ENCODE measurements around the gene AHRR. TPM values are rescaled to one million over a fixed set of nuclear protein-coding genes. Genes with fewer than 3 reads are reported as not detected.

Gene AHRR
- total RNA-seq, 2 donors from 2014 or later, result 4.1 to 11.0 TPM

- Mint-ChIP-seq H3K4me1 (ENCODE audit: low read depth in 2 of 2) (peaks cover 0 to 20% of the 10 kb centered on the region in 2 donors), H3K36me3 (no peaks in the 10 kb centered on the region), H3K27me3 (no peaks in the 10 kb centered on the region), H3K9me3 (no peaks in the 10 kb centered on the region), H3K27ac (no peak overlapping the region), H3K4me3 (no peak overlapping the region)
- DNase-seq (ENCODE audit: low spot score) (no peak), ATAC-seq (no peak)
These were observed 98.5 kb downstream of the AHRR start for GRCh38 chr5:419970-420369.

GRCh38 chr5:420632-421286, 99.2 kb downstream of the AHRR start:
- H3K27ac Mint-ChIP-seq, result no peak overlapping the region
- ATAC-seq, result no peak

GRCh38 chr5:421287-421880, 99.9 kb downstream of the AHRR start:
- Mint-ChIP-seq H3K9me3 (no peaks in the 10 kb centered on the region), H3K27me3 (peaks cover 4 to 7% of the 10 kb centered on the region in 2 donors), H3K27ac (no peak overlapping the region), H3K4me1 (ENCODE audit: low read depth in 2 of 2) (peaks cover 3 to 15% of the 10 kb centered on the region in 2 donors), H3K36me3 (no peaks in the 10 kb centered on the region), H3K4me3 (no peak overlapping the region)
- DNase-seq (ENCODE audit: low spot score) (no peak), ATAC-seq (no peak)

More at GRCh38 chr5:420632-421286, 99.2 kb downstream of the AHRR start:
- Mint-ChIP-seq H3K36me3 (no peaks in the 10 kb centered on the region), H3K9me3 (no peaks in the 10 kb centered on the region), H3K27me3 (peaks cover 0 to under 1% of the 10 kb centered on the region in 2 donors), H3K4me3 (no peak overlapping the region), H3K4me1 (ENCODE audit: low read depth in 2 of 2) (peaks cover 0 to 19% of the 10 kb centered on the region in 2 donors)
- no peak for DNase-seq (ENCODE audit: low spot score)

GRCh38 chr5:421901-422300, 100.4 kb downstream of the AHRR start:
- Mint-ChIP-seq H3K27ac (no peak overlapping the region), H3K9me3 (no peaks in the 10 kb centered on the region), H3K4me3 (no peak overlapping the region), H3K27me3 (peaks cover 9 to 12% of the 10 kb centered on the region in 2 donors), H3K4me1 (ENCODE audit: low read depth in 2 of 2) (peaks cover 7 to 15% of the 10 kb centered on the region in 2 donors), H3K36me3 (no peaks in the 10 kb centered on the region)
- DNase-seq (ENCODE audit: low spot score) (no peak), ATAC-seq (no peak)

- Mint-ChIP-seq H3K4me3 (no peak overlapping the region), H3K27me3 (peaks cover 10 to 13% of the 10 kb centered on the region in 2 donors), H3K27ac (no peak overlapping the region), H3K4me1 (ENCODE audit: low read depth in 2 of 2) (peaks cover 7 to 15% of the 10 kb centered on the region in 2 donors), H3K36me3 (no peaks in the 10 kb centered on the region), H3K9me3 (no peaks in the 10 kb centered on the region)
- ATAC-seq, result no peak
- DNase-seq (ENCODE audit: low spot score), result no peak
These were observed 101.1 kb downstream of the AHRR start for GRCh38 chr5:422323-423232.

GRCh38 chr5:423233-423565, 101.7 kb downstream of the AHRR start:
- H3K9me3 Mint-ChIP-seq, result no peaks in the 10 kb centered on the region
- no peaks in the 10 kb centered on the region for H3K36me3 Mint-ChIP-seq
- ATAC-seq, result no peak
- peaks cover 13% of the 10 kb centered on the region in 2 donors for H3K27me3 Mint-ChIP-seq
- no peak for DNase-seq (ENCODE audit: low spot score)
- peaks cover 7 to 15% of the 10 kb centered on the region in 2 donors for H3K4me1 Mint-ChIP-seq (ENCODE audit: low read depth in 2 of 2)
- no peak overlapping the region for H3K27ac Mint-ChIP-seq
- H3K4me3 Mint-ChIP-seq, result no peak overlapping the region

GRCh38 chr5:423626-424261, 102.2 kb downstream of the AHRR start:
- H3K36me3 Mint-ChIP-seq, result no peaks in the 10 kb centered on the region
- DNase-seq (ENCODE audit: low spot score) (no peak), ATAC-seq (no peak)
- peaks cover 7 to 15% of the 10 kb centered on the region in 2 donors for H3K4me1 Mint-ChIP-seq (ENCODE audit: low read depth in 2 of 2)
- H3K27me3 Mint-ChIP-seq, result peaks cover 13% of the 10 kb centered on the region in 2 donors
- H3K9me3 Mint-ChIP-seq, result no peaks in the 10 kb centered on the region
- H3K27ac Mint-ChIP-seq, result no peak overlapping the region
- no peak overlapping the region for H3K4me3 Mint-ChIP-seq

GRCh38 chr5:424301-425110, 103.0 kb downstream of the AHRR start:
- H3K4me3 Mint-ChIP-seq, result no peak overlapping the region
- peaks cover 7 to 15% of the 10 kb centered on the region in 2 donors for H3K4me1 Mint-ChIP-seq (ENCODE audit: low read depth in 2 of 2)
- DNase-seq (ENCODE audit: low spot score) (no peak), ATAC-seq (no peak)
- H3K27me3 Mint-ChIP-seq, result peaks cover 13% of the 10 kb centered on the region in 2 donors
- H3K36me3 Mint-ChIP-seq, result no peaks in the 10 kb centered on the region
- no peaks in the 10 kb centered on the region for H3K9me3 Mint-ChIP-seq
- H3K27ac Mint-ChIP-seq, result no peak overlapping the region

GRCh38 chr5:425714-426113, 104.2 kb downstream of the AHRR start:
- Mint-ChIP-seq H3K27ac (no peak overlapping the region), H3K4me1 (ENCODE audit: low read depth in 2 of 2) (peaks cover 7 to 17% of the 10 kb centered on the region in 2 donors), H3K9me3 (no peaks in the 10 kb centered on the region), H3K27me3 (peaks cover 13% of the 10 kb centered on the region in 2 donors), H3K36me3 (no peaks in the 10 kb centered on the region), H3K4me3 (no peak overlapping the region)
- no peak for DNase-seq (ENCODE audit: low spot score)
- ATAC-seq, result no peak

GRCh38 chr5:426392-426976, 105.0 kb downstream of the AHRR start:
- Mint-ChIP-seq H3K36me3 (no peaks in the 10 kb centered on the region), H3K27me3 (peaks cover 13% of the 10 kb centered on the region in 2 donors), H3K27ac (no peak overlapping the region), H3K9me3 (no peaks in the 10 kb centered on the region), H3K4me3 (no peak overlapping the region), H3K4me1 (ENCODE audit: low read depth in 2 of 2) (peaks cover 7 to 17% of the 10 kb centered on the region in 2 donors)
- DNase-seq (ENCODE audit: low spot score), result no peak
- ATAC-seq, result no peak

GRCh38 chr5:427415-428087, 106.0 kb downstream of the AHRR start:
- ATAC-seq, result no peak
- Mint-ChIP-seq H3K4me3 (no peak overlapping the region), H3K36me3 (no peaks in the 10 kb centered on the region), H3K27me3 (peaks cover 13% of the 10 kb centered on the region in 2 donors), H3K9me3 (no peaks in the 10 kb centered on the region), H3K4me1 (ENCODE audit: low read depth in 2 of 2) (peaks cover 7 to 17% of the 10 kb centered on the region in 2 donors), H3K27ac (no peak overlapping the region)
- DNase-seq (ENCODE audit: low spot score), result no peak

- Mint-ChIP-seq H3K9me3 (no peaks in the 10 kb centered on the region), H3K27ac (no peak overlapping the region), H3K36me3 (no peaks in the 10 kb centered on the region), H3K27me3 (peaks cover 13% of the 10 kb centered on the region in 2 donors), H3K4me1 (ENCODE audit: low read depth in 2 of 2) (peaks cover 7 to 13% of the 10 kb centered on the region in 2 donors), H3K4me3 (no peak overlapping the region)
- no peak for DNase-seq (ENCODE audit: low spot score)
- ATAC-seq, result no peak
These were observed 106.7 kb downstream of the AHRR start for GRCh38 chr5:428219-428618.

Data from natural killer cell treated with Interleukin-12 subunit alpha and Interleukin-12 subunit beta and Interleukin-15 and Interleukin-18, amount 100 ng/mL, for 72 hours (primary cell).